GM21529 (cell line): Measurements from ENCODE around the gene MMADHC.

Source experiments
- ATAC-seq: cut with Tn5 transposase; IDR thresholded peaks from one replicate; pipeline ENCODE4 v1.9.1; 2021; ENCODE audit not compliant: unreplicated experiment

The MMADHC gene

DNA sequence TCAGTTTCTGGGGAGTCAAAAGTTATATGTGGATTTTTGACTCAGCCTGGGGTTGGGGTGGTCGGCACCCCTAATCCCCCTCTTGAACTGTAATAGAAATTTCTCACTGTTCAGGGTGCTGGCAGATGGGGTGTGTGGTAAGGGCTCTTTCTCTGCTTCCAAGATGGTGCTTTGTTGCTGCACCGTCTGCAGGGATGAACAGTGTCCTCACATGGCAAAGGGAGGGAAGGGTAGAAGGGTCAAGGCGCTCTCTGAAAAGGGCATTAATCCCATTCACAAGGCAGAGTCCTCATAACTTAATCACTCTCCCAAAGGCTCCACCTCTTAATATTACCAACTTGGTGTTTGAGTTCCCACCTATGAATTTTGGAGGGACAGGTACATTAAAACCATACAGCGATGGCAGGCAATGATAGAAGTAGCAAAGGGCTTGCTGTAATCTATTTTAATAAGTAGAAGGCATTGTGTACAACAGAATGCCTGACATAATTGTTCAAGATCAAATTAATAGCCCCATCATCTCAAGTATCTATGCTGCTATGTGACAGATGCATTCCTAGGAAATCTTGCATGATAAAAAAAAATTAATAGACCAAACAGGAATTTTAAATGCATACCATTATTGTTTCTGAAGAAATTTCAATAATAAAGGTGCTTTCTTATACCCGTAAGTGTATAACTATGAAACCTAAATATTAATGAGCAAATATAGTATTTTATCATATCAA is 28.1 kb downstream of the MMADHC start:
- ATAC-seq = no peak

DNA sequence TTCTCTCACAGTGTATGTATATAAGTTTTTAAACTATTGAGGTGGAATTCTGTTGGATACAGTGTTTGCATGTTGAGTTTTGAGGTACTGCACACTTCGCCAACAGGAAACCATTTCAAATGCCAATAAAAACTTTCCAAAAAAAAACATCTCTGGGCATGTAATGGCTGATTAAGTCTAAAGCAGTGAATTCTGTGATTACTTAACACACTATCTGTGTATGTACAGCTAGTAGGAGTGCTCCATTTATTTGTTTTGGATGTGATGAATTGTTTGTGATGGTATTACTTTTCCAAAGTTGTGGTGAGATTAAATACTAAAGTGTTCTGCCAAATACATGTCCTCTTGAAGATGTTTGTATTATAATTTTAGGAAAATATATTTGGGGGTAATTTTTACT is 31.1 kb downstream of the MMADHC start:
- ATAC-seq = no peak

- no peak for ATAC-seq
Observed at GRCh38 chr2:149552830-149553229, 34.7 kb downstream of the MMADHC start.

GRCh38 chr2:149552226-149552625 is 35.3 kb downstream of the MMADHC start:
- ATAC-seq = no peak

GRCh38 chr2:149544692-149545091 is 42.9 kb downstream of the MMADHC start:
- no peak for ATAC-seq

GRCh38 chr2:149543845-149544244 is 43.7 kb downstream of the MMADHC start:
- no peak for ATAC-seq

GRCh38 chr2:149540138-149540537 is 47.4 kb downstream of the MMADHC start:
- no peak for ATAC-seq

GRCh38 chr2:149538138-149538833 is 49.3 kb downstream of the MMADHC start:
- no peak for ATAC-seq

- no peak for ATAC-seq
Observed at GRCh38 chr2:149537092-149537726, 50.4 kb downstream of the MMADHC start.

GRCh38 chr2:149536649-149537048 is 50.9 kb downstream of the MMADHC start:
- ATAC-seq = no peak

- no peak for ATAC-seq
Observed at GRCh38 chr2:149534674-149535073, 52.9 kb downstream of the MMADHC start.

GRCh38 chr2:149528983-149529382 is 58.6 kb downstream of the MMADHC start:
- no peak for ATAC-seq

- ATAC-seq = no peak
Observed at GRCh38 chr2:149527998-149528755, 59.4 kb downstream of the MMADHC start.

DNA sequence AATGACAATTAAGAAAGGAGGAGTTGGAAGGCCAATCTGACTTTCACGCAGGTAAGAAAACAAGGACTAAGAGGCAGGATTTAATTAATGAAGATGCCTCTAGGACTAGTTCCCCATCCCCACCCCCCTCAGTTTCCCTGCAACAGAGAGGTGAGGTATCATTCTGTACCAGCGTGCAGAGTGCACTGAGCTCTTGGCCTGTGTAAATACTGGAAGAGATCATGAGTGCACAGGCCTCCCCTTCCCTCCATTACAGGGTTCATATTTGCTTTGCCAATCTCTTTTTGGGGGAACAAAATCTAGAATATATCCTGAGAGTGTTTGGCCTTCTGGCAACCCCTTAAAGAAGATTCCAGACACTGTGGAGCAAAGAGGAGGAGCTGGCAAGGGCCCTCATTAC is 60.9 kb downstream of the MMADHC start:
- no peak for ATAC-seq

DNA sequence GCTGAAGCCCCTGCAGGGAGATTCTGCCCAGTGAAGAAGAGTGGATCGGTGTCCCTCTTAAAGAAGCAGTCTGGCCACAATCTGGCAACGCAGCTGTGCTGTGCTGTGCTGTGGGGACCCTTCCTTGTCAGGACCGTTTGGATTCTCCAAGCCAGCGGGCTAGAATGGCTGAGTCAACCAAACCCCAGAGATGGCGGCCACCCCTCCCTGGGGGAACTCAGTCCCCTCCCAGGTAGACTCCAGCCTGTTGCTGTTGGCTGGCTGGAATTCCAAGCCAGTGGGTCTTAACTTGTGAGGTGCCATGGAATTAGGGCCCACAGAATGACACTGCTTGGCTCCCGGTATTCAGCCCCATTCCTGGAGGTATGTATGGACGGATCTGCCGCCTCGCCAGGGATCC is 62.3 kb downstream of the MMADHC start:
- ATAC-seq = no peak
